Astrocyte of the hippocampus (primary cell): ENCODE results near the gene RIN2.
"Not testable (repeated sequence)": the region's sequence is repeated elsewhere in the genome, so short reads cannot be mapped to it uniquely, and the experiment has no call there.

Experiments used
- DNase-seq: peaks from one replicate; pipeline ENCODE4 v3.0.0; 2011; ENCODE audit warnings: low read depth, low spot score

The RIN2 gene

DNA sequence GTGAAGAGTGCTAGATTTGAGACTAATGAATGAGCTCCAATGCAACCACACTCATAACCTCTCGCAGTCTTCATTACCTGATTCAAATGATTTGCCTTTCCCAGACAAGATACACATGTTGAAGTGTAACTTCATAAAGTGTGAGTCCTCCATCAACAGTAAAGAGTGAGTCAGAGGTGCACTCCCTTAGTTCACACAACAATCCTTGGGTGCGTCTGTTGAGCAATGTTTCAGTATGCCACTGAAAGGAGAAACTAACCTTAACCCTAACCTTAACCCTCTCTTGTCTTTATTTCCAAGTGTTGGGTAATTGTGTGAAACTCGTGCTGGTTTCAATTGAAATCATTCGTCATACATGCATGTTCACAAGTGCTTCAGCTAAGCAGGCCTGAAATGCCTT, 21.0 kb upstream of the RIN2 start:
- no peak for DNase-seq

DNA sequence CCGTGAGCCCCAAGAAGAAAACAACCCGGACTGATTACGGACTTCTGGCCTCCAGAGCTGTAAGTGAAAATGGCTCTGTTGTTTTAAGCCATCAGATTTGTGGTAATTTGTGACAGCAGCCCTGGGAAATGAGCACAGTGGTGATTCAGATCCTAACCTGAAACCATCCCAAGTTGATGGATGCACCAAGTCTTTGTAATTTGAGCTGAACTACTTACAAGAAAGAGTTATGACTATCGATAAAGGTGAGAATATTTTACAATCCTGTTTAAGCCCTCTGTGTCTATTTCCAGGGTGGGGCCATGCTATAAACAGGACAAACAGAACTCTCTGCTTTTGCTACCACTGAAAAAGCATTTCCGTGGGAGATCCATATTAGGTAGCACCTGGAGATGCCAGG, 19.1 kb upstream of the RIN2 start:
- DNase-seq, result no peak

DNA sequence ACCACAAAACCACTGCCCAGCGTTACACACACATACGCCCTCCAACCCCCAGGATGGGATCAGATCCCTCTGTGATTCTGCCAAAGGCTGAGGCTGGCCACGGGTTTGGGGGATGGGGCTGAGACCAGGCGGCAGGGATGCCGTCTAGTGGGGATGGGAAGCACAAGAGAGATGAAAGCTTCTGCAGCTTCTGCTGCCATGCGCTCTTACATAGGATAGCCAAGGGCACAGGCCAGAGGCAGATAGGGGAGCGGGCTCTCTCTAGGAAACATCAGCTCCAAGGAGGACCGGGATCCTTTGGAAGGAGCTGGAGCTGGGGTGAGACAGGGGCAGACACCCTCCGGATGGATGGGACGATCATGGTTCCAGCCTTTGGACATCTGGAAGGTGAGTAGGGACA, 18.7 kb upstream of the RIN2 start:
- DNase-seq, result no peak

DNA sequence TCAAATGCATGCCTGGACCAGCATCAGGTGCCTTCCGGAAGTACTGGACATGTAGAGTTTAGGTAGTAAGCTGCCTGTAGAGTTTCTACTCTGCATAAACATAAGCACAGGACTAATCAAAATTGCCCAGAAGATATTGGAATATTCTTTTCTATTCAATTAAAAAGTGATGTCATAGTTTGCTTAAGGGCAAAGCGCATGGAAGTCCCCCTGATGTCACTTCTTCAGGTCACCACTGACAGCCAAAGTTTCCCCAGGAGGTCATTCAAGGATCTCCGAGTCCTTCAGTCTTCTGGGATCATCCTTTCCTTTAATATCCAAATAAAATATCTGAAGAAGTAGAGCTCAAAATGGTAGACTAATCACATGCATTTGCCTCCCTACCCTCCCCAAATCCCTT, 17.5 kb upstream of the RIN2 start:
- DNase-seq, result no peak

DNA sequence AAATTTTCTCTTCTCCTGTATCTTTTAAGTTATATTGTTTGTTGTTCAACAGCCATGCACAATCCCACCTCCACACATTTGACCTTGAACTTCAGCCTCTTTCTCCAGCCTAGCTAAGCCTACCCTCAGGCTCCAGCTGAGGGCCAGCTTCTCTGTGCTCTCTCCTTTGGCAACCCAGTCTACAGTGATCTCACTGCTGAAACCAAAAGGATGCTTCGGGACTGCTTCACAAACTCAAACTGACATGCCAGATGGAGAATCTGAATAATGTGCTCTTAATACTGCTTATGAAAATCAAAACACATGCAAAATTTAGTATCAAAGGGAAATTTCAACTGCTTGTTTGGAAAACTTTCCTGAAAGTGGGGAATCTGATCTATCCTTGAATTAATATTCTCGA, 16.1 kb upstream of the RIN2 start:
- no peak for DNase-seq

DNA sequence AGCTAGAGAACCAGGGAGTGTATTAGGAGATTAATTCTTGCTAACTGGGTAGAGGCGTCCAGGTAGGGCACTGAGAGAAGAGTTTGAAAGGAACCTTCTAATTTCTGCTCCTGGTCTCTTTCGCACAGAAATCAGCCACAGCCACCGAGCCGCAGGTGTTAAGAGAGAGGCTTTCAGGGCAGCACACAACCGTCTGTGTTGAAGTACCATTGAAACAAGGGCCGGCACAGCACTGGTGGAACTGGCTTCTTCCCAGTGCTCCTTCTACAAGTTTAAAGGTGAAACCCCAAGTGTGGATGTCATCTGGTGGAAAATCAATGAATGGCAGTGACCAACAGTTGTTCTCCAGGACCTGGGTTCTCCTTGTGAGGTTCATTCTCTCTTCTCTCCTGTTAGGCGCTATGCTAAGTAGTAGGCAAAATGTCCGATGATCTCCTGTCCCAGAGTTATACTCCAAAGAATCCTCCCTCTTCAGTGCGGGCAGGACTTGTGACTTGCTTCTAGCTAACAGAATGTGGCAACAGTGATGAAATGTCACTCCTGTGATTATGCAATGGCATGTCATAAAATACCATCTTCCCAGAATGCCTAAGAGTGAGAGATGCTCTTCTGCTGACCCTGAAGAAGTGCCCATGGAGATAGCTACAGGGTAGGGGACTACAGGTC, 15.0 kb upstream of the RIN2 start:
- DNase-seq, result no peak

DNA sequence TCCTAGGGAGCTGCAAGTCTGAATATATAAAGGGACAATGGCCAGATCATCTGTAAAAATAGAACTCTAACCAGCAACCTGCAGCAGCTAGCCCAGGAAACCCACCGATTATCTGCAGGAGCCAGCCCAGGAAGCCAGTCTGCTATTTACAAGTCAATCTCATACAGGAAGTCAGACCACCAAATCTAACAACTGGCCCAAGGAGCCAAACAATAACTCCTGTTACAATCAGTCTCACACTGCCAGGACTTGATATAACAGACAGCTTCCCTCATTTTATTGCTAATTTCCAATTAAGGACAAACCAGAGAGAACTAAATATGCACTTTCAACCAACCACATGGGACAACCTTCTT, 14.4 kb upstream of the RIN2 start:
- DNase-seq, result no peak

DNA sequence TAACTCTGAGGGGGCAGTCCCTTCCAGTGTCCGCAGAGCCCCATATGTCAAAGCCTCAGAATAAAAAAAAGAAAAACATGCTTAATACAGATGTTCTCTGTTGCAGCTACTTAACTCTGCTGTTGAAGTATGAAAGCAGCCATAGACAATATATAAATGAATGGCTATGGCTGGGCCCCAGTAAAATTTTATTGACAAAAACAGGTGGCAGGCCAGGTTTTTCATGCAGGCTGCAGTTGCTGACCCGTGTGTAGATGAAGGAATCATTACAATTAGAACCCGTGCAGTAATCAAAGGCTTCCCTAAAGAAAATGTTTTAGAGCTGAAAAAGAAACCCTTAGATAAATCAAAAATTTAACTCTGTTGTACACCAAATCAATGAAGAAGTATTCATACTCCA, 13.0 kb upstream of the RIN2 start:
- DNase-seq, result no peak

DNA sequence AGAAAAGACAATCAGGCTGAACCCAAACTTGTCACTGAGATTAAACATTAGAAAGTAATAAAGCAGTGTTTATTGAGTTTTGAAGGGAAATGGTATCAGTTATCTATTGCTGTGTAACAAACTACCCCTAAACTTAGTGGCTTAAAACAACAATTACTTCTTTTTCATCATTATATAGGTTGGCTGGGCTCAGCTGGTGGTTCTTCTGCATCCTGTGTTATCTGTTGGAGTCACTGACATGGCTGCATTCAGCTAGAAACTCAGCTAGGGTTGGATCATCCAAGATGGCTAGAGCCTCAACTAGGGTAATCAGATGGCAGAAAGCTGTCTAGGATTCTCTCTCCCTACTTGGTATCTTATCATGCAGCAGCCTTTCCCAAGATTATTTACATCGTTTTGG, 12.5 kb upstream of the RIN2 start:
- no peak for DNase-seq

DNA sequence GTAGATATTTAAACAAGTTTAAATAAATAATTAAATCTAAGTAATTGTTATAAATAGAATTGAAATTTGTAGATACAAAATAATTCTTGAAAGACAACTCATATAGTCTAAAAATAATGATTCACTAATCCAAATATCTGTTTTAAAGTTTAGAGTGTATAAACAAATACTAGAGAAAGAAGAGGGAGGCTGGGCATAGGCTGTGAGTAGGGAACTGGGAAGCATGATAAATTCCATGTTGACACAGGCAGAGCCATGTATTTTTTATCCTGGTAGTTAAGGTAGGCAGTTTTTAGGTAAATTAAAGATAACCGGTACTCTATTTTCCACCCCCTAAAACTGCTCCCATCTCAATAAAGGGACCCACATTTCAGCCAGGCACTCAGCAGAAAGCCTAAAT, 11.7 kb upstream of the RIN2 start:
- DNase-seq, result no peak

DNA sequence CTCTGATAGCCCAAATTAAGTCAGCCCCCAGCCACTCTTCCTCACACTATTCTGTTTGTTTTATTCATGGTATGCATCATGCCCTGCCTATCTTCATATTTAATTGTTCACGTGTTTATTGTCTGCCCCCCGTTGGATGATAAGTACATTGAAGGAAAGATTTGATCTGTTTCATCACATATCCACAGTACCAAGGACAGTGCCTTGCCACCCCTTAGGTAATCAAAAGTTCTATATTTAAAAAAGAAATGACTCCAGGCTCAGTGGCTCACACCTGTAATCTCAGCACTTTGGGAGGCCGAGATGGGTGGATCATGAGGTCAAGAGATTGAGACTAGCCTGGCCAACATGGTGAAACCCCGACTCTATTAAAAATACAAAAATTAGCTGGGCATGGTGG, 10.2 kb upstream of the RIN2 start:
- no peak for DNase-seq

DNA sequence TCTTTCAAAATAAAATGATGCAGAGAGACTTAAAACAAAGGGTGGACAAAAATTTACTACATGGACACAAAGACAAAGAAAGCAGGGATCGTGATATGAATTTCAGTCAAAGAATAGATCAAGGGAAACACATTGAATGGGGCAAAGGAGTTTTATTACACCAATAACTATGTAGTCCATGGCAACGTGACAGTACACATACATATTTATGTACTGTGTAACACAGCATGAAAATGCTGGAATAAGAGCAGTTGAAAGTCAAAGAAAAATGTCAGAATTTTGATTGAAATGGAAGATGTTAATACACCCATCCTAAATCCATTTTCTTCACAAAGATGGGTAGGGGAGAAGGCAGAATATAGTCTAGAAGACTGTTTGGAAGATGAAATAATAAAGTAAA, 9.4 kb upstream of the RIN2 start:
- no peak for DNase-seq

DNA sequence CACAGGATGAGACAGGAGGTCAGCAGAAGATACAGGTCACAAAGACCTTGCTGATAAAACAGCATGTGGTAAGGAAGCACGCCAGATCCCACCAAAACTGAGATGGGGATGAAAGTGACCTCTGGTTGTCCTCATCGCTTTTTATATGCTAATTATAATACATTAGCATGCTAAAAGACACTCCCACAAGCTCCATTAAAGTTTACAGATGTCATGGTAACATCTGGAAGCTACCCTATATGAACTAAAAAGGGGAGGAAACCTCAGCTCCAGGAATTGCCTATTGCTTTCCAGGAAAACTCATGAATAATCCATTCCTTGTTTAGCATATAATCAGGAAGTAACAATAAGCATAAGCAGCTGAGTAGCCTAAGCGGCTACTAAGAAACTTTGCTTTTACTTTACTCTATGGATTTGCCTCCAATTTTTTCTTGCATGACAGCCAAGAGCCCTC, 8.4 kb upstream of the RIN2 start:
- no peak for DNase-seq

DNA sequence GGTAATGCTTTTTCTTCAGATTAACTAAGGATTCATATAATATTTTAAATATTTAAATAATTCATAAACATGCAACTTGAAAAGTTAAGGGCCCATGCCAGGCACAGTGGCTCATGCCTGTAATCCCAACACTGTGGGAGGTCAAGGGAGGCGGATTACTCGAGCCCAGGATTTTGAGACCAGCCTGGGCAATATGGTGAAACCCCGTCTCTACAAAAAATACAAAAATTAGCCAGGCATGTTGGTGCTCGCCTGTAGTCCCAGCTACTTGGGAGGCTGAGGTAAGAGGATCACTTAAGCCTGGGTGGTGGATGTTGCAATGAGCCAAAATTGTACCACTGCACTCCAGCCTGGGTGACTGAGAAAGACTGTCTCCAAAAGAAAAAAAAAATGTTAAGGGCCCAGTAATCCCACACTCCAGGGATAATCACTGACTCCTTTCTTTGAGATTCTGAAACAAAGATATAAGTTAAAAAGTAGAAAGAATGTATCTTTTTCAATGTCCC, 7.9 kb upstream of the RIN2 start:
- no peak for DNase-seq

DNA sequence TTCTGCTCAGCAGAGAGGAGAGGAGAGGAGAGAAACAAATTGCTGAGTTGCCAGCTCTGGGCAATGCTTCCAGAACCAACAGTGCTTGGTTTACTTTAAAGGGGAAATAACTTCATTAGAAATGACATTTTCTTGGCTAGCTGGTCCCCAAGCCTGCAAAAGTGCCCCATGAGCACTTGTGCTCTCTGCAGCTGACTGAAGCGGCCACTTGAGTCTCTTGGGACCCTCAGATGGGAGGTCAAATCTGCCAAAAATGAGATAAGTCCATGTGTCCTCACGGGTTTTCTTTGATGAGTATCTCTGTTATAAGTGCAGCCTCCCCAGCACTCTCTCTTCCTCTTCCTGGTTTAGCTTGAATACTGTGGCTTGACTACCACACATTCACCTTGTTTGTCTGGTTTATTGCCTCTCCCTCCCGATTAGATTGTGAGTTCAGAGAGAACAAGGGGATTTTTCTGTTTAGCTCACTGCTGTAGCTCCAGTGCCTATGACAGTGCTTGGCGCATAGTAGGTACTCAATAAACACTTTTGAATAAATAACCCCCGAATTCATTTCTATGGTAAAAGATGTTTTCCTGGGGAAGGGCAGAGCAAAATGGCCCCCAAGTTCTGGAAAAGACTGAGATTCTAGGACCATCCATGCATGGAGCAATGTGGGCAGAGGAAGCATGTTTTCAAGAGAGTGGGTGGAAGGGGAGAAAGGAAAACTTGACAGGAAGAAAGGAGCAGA, 7.0 kb upstream of the RIN2 start:
- DNase-seq, result no peak

DNA sequence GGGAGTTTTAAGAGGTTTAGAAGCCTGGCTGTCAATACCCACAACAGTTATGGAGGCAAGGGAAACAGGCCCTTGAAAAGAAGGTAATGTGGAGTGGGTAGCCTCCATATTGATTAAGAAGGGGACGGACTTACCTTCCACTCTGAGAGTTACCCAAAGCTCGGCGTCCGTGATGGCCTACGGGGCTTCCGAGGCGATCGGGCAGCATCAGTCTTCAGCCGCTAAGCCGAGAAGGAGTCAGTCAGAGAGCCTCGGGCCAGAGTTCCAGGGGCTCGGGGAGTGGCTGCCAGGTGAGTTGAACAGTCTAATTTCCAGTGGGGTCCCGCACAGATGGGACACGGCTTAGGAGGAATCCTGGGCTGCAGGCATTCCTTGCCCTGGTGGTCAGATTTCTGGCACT, 3.9 kb upstream of the RIN2 start:
- not testable (repeated sequence) for DNase-seq

DNA sequence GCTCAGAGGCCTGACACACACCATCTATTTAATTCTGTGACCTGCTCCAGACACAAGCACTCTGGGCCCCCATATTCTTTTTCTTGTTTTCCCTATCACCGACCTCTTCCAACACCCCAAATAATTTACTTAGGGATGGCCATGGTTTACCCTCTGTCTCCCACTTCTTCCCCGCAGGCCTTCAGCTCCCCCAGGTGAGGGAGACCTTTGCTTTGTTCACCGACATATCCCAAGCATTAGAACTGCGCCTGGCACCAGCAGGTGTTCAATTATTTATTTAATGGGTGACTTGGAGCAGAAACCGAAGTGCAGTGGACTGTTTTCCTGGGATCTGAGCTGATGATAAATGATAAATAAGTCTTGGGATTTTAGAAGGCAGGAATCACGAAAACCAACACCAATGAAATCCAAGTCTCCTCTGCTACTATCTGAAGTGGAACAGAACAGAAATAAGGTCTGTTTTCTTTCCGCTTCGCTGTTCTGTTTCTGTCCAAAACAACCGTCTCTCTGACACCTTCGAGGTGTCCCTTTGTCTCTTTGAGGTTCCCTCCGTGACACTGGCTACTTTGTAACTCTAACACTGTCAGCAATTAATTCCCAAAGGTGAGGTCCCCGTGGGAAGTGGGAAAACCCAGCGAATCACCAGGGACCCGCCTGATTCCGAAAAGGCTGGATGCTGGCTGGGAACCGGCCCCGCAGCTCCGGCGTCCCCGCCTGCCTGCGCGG, 1.1 kb upstream of the RIN2 start:
- DNase-seq, result no peak

DNA sequence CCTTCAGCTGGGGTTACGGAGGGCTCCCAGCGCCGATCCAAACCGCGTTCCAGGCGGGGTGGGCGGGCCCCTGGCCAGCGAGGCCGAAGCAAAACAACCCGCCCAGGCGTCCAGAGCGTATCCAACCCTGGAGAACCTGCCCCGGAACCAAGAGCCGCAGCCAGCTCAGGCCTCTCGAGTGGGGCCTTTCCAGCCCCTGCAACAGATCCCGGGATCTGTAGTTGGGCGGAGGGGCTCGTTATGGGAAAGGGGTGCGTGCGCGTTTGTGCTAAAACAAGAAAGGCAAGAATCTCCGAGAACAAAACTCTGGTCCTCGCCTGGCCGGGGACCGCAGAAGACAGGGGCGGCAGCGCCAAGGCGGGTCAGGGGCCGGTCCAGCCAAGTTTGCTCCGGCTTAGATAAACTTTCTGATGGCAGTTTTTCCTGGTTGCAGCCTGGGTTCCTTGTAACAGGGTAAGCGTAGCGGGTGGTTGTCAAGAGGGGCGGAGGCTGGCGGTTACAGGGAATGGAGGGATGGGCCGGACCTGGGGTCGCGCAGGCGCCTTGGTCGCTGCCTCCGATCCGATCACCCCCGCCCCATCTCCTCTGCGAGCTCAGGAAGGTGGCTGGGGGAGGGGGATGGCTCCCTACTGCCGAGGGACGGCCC, 448 bp upstream of the RIN2 start:
- DNase-seq, result peak; percentile 95

DNA sequence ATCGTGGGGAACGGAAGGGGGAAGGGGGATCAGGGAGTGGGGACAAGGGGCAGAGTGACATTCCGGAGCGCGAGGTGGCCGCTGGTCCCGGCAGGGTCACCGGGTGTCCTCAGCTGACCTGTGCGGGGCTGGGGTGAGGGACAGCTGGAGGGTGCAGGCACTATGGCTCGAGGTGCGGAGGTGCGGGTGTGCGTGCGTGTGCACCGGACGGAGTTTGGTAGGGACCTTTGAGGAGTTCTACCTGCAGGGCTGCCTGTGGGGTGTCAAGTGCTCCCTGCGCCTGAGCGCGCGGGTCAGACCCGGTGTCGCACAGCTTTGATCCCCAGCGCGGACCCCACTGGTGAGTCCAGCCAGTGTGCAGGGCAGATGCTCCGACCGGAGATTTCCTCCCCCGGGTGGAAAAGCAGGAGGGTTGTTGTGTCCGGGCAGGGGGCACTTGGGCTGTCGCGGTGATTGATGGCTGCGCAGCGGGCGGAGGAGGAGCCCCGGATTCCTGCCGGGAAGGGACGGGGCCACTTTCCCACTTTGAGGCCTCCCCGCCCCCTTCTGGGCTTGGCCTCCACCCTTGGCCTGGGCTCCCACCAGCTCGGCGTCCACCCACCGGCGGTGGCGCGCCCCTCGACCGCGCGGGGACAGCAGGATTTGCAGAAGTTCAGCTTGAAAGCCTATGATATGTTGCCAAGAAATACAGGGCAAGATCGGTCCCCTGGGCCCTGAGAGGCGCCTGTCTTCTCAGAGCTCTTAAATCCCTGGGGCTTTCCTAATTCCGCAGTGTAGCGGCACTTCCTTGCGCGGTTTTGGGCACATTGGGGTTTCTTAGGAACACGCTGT, 658 bp downstream of the RIN2 start:
- DNase-seq, result peak; percentile 63

DNA sequence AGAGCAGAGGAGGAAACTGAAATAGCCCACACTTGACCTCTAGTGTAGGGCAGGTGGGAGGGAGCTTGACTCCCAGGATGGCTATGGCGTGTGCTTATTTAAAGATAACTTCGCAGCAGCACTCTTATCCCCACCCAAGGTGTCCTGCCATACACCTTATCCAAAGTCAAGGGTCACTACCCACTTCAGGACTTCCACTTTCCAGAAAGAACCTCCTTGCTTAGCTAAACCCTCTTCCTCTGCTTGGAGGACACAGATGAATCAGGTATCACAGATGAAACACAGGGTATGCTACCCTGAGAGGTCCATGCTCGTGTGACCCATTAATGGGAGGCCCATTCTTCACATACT, 2.3 kb downstream of the RIN2 start:
- no peak for DNase-seq

DNA sequence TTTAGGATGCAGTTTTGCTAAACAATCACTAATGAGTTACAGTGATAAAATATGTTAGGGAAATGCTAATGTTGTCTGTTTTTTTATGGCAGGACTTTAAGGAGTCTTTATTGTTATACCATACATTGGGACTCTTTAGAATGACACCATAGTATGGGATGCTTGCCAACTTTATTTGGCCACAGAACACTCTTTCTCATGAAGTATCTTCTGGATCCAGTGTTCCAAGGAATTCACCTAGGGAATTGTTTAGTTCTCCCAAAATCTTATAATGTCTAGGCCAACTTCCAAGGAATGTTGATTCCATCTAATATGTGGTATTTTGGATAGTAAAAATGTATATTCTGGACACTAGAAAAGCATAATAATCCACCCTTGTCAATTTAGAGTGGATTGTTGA, 3.3 kb downstream of the RIN2 start:
- no peak for DNase-seq

DNA sequence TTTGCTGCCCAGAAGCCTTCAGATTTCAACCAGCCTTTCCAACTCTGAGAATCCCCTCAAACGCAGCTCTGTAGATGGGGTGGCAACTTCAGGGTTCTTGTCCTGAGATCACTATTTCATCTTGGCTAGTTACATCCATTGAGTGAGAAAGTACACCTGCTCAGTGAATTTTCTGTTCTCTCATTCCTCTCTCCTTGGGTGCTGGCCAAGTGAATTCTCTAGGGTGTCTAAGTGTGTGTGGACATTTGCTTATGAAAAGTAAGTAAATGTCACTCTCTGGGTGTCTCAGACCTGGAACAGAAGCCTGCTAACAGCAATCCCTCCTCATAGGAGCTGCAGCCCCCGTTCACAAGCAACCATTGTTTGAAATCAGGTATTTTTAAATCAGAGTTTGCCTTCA, 3.8 kb downstream of the RIN2 start:
- DNase-seq, result no peak
